ENCODE measurements around the gene CCDC178. TPM values are rescaled to one million over a fixed set of nuclear protein-coding genes. Genes with fewer than 3 reads are reported as not detected.
A peak's percentile ranks its signal among the peaks of the same experiment; 100 is the strongest.
"Not testable (repeated sequence)": the region's sequence is repeated elsewhere in the genome, so short reads cannot be mapped to it uniquely, and the experiment has no call there.

The CCDC178 gene
- total RNA-seq, 1 donor from 2014 or later: 0.69 TPM

GRCh38 chr18:33355263-33355662 lies 85.3 kb downstream of the CCDC178 start:
- no peak for DNase-seq (ENCODE audit: low spot score)

- DNase-seq (ENCODE audit: low spot score): no peak
Measured at GRCh38 chr18:33350256-33350655, 90.3 kb downstream of the CCDC178 start.

GRCh38 chr18:33339733-33340132 lies 100.8 kb downstream of the CCDC178 start:
- DNase-seq (ENCODE audit: low spot score): not testable (repeated sequence)

GRCh38 chr18:33334781-33335180 lies 105.7 kb downstream of the CCDC178 start:
- no peak for DNase-seq (ENCODE audit: low spot score)

- DNase-seq (ENCODE audit: low spot score): no peak
Measured at GRCh38 chr18:33330711-33331110, 109.8 kb downstream of the CCDC178 start.

- DNase-seq (ENCODE audit: low spot score): no peak
Measured at GRCh38 chr18:33326975-33327374, 113.5 kb downstream of the CCDC178 start.

- no peak for DNase-seq (ENCODE audit: low spot score)
Measured at GRCh38 chr18:33317640-33318039, 122.9 kb downstream of the CCDC178 start.

- DNase-seq (ENCODE audit: low spot score): no peak
Measured at GRCh38 chr18:33316146-33316587, 124.4 kb downstream of the CCDC178 start.

- no peak for DNase-seq (ENCODE audit: low spot score)
Measured at GRCh38 chr18:33307520-33307919, 133.0 kb downstream of the CCDC178 start.

GRCh38 chr18:33304277-33304676 lies 136.2 kb downstream of the CCDC178 start:
- no peak for DNase-seq (ENCODE audit: low spot score)

- DNase-seq (ENCODE audit: low spot score): no peak
Measured at GRCh38 chr18:33291539-33291938, 149.0 kb downstream of the CCDC178 start.

GRCh38 chr18:33288082-33288716 lies 152.3 kb downstream of the CCDC178 start:
- DNase-seq (ENCODE audit: low spot score): no peak

GRCh38 chr18:33282709-33283333 lies 157.7 kb downstream of the CCDC178 start:
- DNase-seq (ENCODE audit: low spot score): no peak

GRCh38 chr18:33282142-33282541 lies 158.4 kb downstream of the CCDC178 start:
- DNase-seq (ENCODE audit: low spot score): no peak

- DNase-seq (ENCODE audit: low spot score): no peak
Measured at GRCh38 chr18:33277431-33277830, 163.1 kb downstream of the CCDC178 start.

GRCh38 chr18:33275843-33276242 lies 164.7 kb downstream of the CCDC178 start:
- DNase-seq (ENCODE audit: low spot score): no peak

GRCh38 chr18:33270297-33270696 lies 170.2 kb downstream of the CCDC178 start:
- no peak for DNase-seq (ENCODE audit: low spot score)

- DNase-seq (ENCODE audit: low spot score): no peak
Measured at GRCh38 chr18:33269223-33269622, 171.3 kb downstream of the CCDC178 start.

- DNase-seq (ENCODE audit: low spot score): no peak
Measured at GRCh38 chr18:33264566-33264965, 176.0 kb downstream of the CCDC178 start.

- no peak for DNase-seq (ENCODE audit: low spot score)
Measured at GRCh38 chr18:33239298-33239697, 201.2 kb downstream of the CCDC178 start.

- DNase-seq (ENCODE audit: low spot score): no peak
Measured at GRCh38 chr18:33232318-33232626, 208.2 kb downstream of the CCDC178 start.

GRCh38 chr18:33231474-33232317 lies 208.8 kb downstream of the CCDC178 start:
- DNase-seq (ENCODE audit: low spot score): peak; percentile 67

GRCh38 chr18:33212363-33212762 lies 228.2 kb downstream of the CCDC178 start:
- DNase-seq (ENCODE audit: low spot score): no peak

Data from mucosa of gallbladder (tissue), 1 donor.